Inferior parietal cortex (tissue), 1 donor: ENCODE results near the gene GNAS-AS1.

Experiments used
- DNase-seq: peaks from one replicate; pipeline ENCODE4 v3.0.0-alpha.2; 2016; ENCODE audit errors: extremely low spot score

Gene GNAS-AS1

GRCh38 chr20:58783511-58784011 lies 67.1 kb downstream of the GNAS-AS1 start:
- no peak for DNase-seq

- DNase-seq = no peak
Measured at GRCh38 chr20:58781138-58781537, 69.6 kb downstream of the GNAS-AS1 start.

- no peak for DNase-seq
Measured at GRCh38 chr20:58778760-58779159, 71.9 kb downstream of the GNAS-AS1 start.

- no peak for DNase-seq
Measured at GRCh38 chr20:58777657-58778056, 73.0 kb downstream of the GNAS-AS1 start.

GRCh38 chr20:58776109-58776508 lies 74.6 kb downstream of the GNAS-AS1 start:
- DNase-seq = no peak

GRCh38 chr20:58775371-58775770 lies 75.3 kb downstream of the GNAS-AS1 start:
- DNase-seq = no peak

- DNase-seq = no peak
Measured at GRCh38 chr20:58774667-58775263, 75.9 kb downstream of the GNAS-AS1 start.

GRCh38 chr20:58774214-58774613 lies 76.5 kb downstream of the GNAS-AS1 start:
- DNase-seq = no peak

GRCh38 chr20:58772786-58773185 lies 77.9 kb downstream of the GNAS-AS1 start:
- no peak for DNase-seq
